Gastrocnemius medialis (tissue), 4 donors: ENCODE results near the gene SPINT2.

ENCODE experiments used
- POLR2A ChIP-seq, 2 donors: fragments of 450-650 bp; IDR thresholded peaks; one replicate each; pipeline ENCODE4 v1.6.1; 2017; ENCODE audit warnings: antibody characterized with exemption in 2 of 2, mild to moderate bottlenecking in 2 of 2, moderate library complexity in 2 of 2
- TF ChIP-seq, protein P1 (sequence below), 5 experiments: fragments of 450-650 bp in 3 of 5; fragments of 200-600 bp in 2 of 5; sonication (generic) in 2 of 5; IDR thresholded peaks in 4 of 5; conservative IDR thresholded peaks in 1 of 5; 1 replicate in 4 of 5; 2 replicates in 1 of 5; pipeline ENCODE4 v1.5.1; 2016 to 2019; ENCODE audit warnings: antibody characterized with exemption in 5 of 5, mild to moderate bottlenecking in 3 of 5, moderate library complexity in 3 of 5

DNA sequence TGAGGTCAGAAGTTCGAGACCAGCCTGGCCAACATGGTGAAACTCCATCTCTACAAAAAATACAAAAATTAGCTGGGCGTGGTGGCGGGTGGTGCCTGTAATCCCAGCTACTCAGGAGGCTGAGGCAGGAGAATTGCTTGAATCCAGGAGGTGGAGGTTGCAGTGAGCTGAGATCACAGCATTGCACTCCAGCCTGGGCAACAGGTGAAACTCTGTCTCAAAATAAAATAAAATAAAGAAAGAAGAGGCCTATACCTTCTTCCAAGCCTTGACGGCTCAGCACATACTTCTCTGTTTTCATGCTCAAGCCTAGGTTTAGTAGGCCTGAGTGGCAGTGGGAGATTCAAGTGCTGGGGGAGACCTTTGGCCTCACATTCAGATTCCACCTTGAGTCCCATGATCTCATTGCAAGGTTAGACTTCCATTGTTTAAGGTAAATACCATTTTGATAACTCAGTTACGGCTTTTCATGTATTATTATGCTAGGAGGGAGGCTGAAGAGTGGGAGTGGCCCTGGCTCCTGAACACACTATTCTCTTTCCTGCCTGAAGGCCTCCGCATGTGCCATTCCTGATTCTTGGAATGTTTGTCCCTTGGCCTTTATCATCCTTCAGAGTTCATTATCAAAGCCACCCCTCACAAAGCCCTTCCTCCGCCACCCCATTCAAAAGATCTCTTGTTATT, 1.6 kb upstream of the SPINT2 start:
- TF ChIP-seq POLR2A (IDR thresholded peaks at IDR 0.05), result no peak
- TF ChIP-seq, protein P1, sequence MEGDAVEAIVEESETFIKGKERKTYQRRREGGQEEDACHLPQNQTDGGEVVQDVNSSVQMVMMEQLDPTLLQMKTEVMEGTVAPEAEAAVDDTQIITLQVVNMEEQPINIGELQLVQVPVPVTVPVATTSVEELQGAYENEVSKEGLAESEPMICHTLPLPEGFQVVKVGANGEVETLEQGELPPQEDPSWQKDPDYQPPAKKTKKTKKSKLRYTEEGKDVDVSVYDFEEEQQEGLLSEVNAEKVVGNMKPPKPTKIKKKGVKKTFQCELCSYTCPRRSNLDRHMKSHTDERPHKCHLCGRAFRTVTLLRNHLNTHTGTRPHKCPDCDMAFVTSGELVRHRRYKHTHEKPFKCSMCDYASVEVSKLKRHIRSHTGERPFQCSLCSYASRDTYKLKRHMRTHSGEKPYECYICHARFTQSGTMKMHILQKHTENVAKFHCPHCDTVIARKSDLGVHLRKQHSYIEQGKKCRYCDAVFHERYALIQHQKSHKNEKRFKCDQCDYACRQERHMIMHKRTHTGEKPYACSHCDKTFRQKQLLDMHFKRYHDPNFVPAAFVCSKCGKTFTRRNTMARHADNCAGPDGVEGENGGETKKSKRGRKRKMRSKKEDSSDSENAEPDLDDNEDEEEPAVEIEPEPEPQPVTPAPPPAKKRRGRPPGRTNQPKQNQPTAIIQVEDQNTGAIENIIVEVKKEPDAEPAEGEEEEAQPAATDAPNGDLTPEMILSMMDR (IDR thresholded peaks at IDR 0.05 in 4 of 5, conservative IDR thresholded peaks at IDR 0.05 in 1 of 5), result no peak
